Measurements from ENCODE around the gene HAGH.

DNA sequence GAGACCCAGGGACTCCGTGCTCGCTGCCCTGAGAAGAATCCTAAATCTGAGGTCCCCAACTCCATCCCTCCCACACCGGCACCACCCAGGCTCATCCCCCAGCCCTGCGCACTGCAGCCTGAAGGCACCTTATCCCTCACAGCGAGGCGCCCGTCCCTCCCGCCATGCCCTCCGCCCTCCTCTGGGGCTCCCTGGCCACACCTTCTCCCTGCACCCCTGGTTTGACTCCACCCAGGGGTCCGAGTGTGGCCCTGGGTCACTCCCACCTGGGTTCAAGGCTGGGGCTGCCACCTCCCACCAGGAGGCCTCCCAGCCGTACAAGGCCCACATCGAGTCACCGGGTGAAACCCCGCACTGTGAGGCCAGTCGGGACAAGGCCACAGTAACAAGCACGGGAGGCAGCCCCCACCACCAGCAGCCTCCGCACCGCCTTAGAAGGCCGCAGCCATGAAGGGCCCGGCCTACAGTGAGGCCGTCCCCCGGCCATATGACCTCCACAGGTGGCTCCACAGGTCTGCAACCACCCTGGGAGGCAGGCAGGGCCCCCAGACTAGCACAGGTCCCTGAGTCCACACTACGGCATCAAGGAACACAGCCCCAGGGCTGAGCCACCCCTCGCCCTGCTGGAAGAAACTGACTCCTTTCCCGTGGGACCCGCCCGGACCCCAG is 8.3 kb downstream of the HAGH start:
- TF ChIP-seq, protein P1, sequence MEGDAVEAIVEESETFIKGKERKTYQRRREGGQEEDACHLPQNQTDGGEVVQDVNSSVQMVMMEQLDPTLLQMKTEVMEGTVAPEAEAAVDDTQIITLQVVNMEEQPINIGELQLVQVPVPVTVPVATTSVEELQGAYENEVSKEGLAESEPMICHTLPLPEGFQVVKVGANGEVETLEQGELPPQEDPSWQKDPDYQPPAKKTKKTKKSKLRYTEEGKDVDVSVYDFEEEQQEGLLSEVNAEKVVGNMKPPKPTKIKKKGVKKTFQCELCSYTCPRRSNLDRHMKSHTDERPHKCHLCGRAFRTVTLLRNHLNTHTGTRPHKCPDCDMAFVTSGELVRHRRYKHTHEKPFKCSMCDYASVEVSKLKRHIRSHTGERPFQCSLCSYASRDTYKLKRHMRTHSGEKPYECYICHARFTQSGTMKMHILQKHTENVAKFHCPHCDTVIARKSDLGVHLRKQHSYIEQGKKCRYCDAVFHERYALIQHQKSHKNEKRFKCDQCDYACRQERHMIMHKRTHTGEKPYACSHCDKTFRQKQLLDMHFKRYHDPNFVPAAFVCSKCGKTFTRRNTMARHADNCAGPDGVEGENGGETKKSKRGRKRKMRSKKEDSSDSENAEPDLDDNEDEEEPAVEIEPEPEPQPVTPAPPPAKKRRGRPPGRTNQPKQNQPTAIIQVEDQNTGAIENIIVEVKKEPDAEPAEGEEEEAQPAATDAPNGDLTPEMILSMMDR (IDR thresholded peaks at IDR 0.05): no peak
- TF ChIP-seq EZH2phosphoT487 (IDR thresholded peaks at IDR 0.05) (no peak), EZH2 (IDR thresholded peaks at IDR 0.05) (no peak)
